GM12878 (cell line): ENCODE measurements around the gene TCP1. TPM values are rescaled to one million over a fixed set of nuclear protein-coding genes. Genes with fewer than 3 reads are reported as not detected.

Source experiments
- ATAC-seq: fragments of 200-7000 bp; cut with Tn5 transposase; 3 replicates; pipeline ENCODE4 v1.9.1; 2020; ENCODE audit warnings: mild to moderate bottlenecking, moderate library complexity
- BruUV-seq: library from RNA; stranded (reverse); fragments of 400-500 nt; replicated peaks from 2 replicates; lab custom pipeline; 2021; lab: Mats Ljungman, UMichigan
- CTCF ChIA-PET: fragments of 300-600 bp; sonication (Branson Sonifier 250); formaldehyde crosslinking; extraction: SDS; loops from one replicate; lab custom pipeline; 2021; ENCODE audit warnings: inconsistent platforms; lab: Yijun Ruan, JAX
- POLR2A ChIA-PET: fragments of 350-600 bp; formaldehyde crosslinking; extraction: SDS; loops from one replicate; lab custom pipeline; 2021; ENCODE audit warnings: inconsistent platforms; lab: Charles Lee
- RAD21 ChIA-PET: fragments of 300-600 bp; sonication (Branson Sonifier 250); formaldehyde crosslinking; loops from one replicate; lab custom pipeline; 2023; ENCODE audit warnings: antibody characterized with exemption; ENCODE audit not compliant: unreplicated experiment; lab: Charles Lee
- SMC1A ChIA-PET: fragments of 300-600 bp; sonication (Branson Sonifier 250); formaldehyde crosslinking; loops from one replicate; lab custom pipeline; 2023; ENCODE audit not compliant: unreplicated experiment, uncharacterized antibody; lab: Charles Lee
- DNase-seq: peaks from one replicate; pipeline ENCODE4 v3.0.0-alpha.2; 2011; ENCODE audit warnings: low read depth, low spot score
- FAIRE-seq: peaks from 3 replicates; lab custom pipeline; 2011; peaks lifted over from hg19 to GRCh38; lab: Jason Lieb, UNC
- H2AFZ ChIP-seq: 2 replicates; pipeline ENCODE4 v1.6.0; 2011; ENCODE audit warnings: low read depth, low read length, control low read depth; ENCODE audit not compliant: control insufficient read depth
- H3K27ac ChIP-seq: 2 replicates; pipeline ENCODE4 v1.5.1; 2011; ENCODE audit warnings: control low read depth; ENCODE audit not compliant: control insufficient read depth, insufficient read depth
- H3K27me3 ChIP-seq, 2 experiments: replicated peaks in 1 of 2; 2 replicates each; pipeline versions ENCODE4 v1.6.0 to v1.6.1; 2011; ENCODE audit warnings: low read length in 1 of 2; ENCODE audit not compliant: control insufficient read depth in 2 of 2, insufficient read depth in 2 of 2
- H3K36me3 ChIP-seq, 2 experiments: 2 replicates each; pipeline ENCODE4 v1.5.1; 2011; ENCODE audit warnings: low read length in 1 of 2; ENCODE audit not compliant: control insufficient read depth in 2 of 2, insufficient read depth in 2 of 2
- H3K4me1 ChIP-seq: 2 replicates; pipeline ENCODE4 v1.6.1; 2011; ENCODE audit warnings: mild to moderate bottlenecking, low read length, moderate library complexity, mixed read lengths; ENCODE audit not compliant: control insufficient read depth, insufficient read depth
- H3K4me2 ChIP-seq: 2 replicates; pipeline ENCODE4 v1.6.0; 2011; ENCODE audit warnings: control low read depth; ENCODE audit not compliant: control insufficient read depth, insufficient read depth
- H3K4me3 ChIP-seq: fragments of 200-600 bp; sonication (generic); 2 replicates; pipeline ENCODE4 v1.5.1; 2016
- H3K79me2 ChIP-seq: 2 replicates; pipeline ENCODE4 v1.6.0; 2011; ENCODE audit warnings: low read length; ENCODE audit not compliant: control insufficient read depth, insufficient read depth
- H3K9ac ChIP-seq: 2 replicates; pipeline ENCODE4 v1.8.0; 2011; ENCODE audit warnings: low read length, control low read depth, mixed read lengths; ENCODE audit not compliant: control insufficient read depth, insufficient read depth
- H3K9me3 ChIP-seq: replicated peaks from 3 replicates; pipeline ENCODE4 v1.5.1; 2011; ENCODE audit warnings: mild to moderate bottlenecking, low read length; ENCODE audit not compliant: control insufficient read depth, insufficient read depth
- H4K20me1 ChIP-seq: 2 replicates; pipeline ENCODE4 v1.6.0; 2011; ENCODE audit not compliant: control insufficient read depth, insufficient read depth
- ATF2 ChIP-seq: IDR thresholded peaks from 2 replicates; pipeline ENCODE4 v1.6.1; 2012; ENCODE audit warnings: low read length, inconsistent platforms
- DPF2 ChIP-seq: fragments of 450-650 bp; IDR thresholded peaks from 2 replicates; pipeline ENCODE4 v1.6.1; 2017; ENCODE audit warnings: mild to moderate bottlenecking
- E2F8 ChIP-seq: fragments of 450-650 bp; IDR thresholded peaks from 2 replicates; pipeline ENCODE4 v1.6.1; 2018; ENCODE audit warnings: mild to moderate bottlenecking, low read depth, moderate library complexity; ENCODE audit not compliant: partially characterized antibody
- GABPA ChIP-seq: IDR thresholded peaks from 2 replicates; pipeline ENCODE4 v1.6.1; 2014; ENCODE audit warnings: antibody characterized with exemption, low read depth, mild to moderate bottlenecking, inconsistent platforms
- MXI1 ChIP-seq: fragments of 150-350 bp; IDR thresholded peaks from 2 replicates; pipeline ENCODE4 v1.6.1; 2011; ENCODE audit warnings: low read depth, mild to moderate bottlenecking, inconsistent platforms, low read length, improper control_type of control experiment
- NFXL1 ChIP-seq: fragments of 450-650 bp; IDR thresholded peaks from 2 replicates; pipeline ENCODE4 v1.6.1; 2017; ENCODE audit warnings: antibody characterized with exemption, mild to moderate bottlenecking, borderline replicate concordance
- NRF1 ChIP-seq: conservative IDR thresholded peaks from 2 replicates; pipeline ENCODE4 v1.6.1; 2011; ENCODE audit warnings: mild to moderate bottlenecking, low read depth, low read length, improper control_type of control experiment
- PML ChIP-seq: IDR thresholded peaks from 2 replicates; pipeline ENCODE4 v1.6.1; 2012; ENCODE audit warnings: low read length, inconsistent platforms
- RCOR1 ChIP-seq: conservative IDR thresholded peaks from 2 replicates; pipeline ENCODE4 v1.6.1; 2012; ENCODE audit warnings: low read depth, low read length, improper control_type of control experiment
- SMAD5 ChIP-seq: IDR thresholded peaks from 2 replicates; pipeline ENCODE4 v1.6.1; 2016; ENCODE audit warnings: antibody characterized with exemption, low read depth
- SRF ChIP-seq, 2 experiments: IDR thresholded peaks; 2 replicates each; pipeline ENCODE4 v1.6.1; 2011; ENCODE audit warnings: low read depth in 2 of 2, low read length in 2 of 2, mild to moderate bottlenecking in 1 of 2, moderate library complexity in 1 of 2
- TCF12 ChIP-seq: IDR thresholded peaks from 2 replicates; pipeline ENCODE4 v1.6.1; 2011; ENCODE audit warnings: low read depth, mild to moderate bottlenecking, low read length
- ZNF207 ChIP-seq: fragments of 450-650 bp; IDR thresholded peaks from 2 replicates; pipeline ENCODE4 v1.6.1; 2014; ENCODE audit warnings: antibody characterized with exemption, mild to moderate bottlenecking, borderline replicate concordance
- ZNF274 ChIP-seq: IDR thresholded peaks from one replicate; pipeline ENCODE4 v1.8.0; 2011; ENCODE audit not compliant: insufficient read length, insufficient read depth
- WGBS: methylation state at CpG from one replicate; pipeline ENCODE4 v1.1.6; 2016; ENCODE audit warnings: low lambda C conversion rate; ENCODE audit not compliant: insufficient replicate concordance, insufficient coverage; ENCODE audit errors: missing lambda C conversion rate; 5-methylcytosine and 5-hydroxymethylcytosine counted together
- in situ Hi-C: fragments of 300-500 bp; cut with MboI; formaldehyde crosslinking; loops from 9 replicates; pipeline ENCODE4 v1.14.3; 2018; ENCODE audit warnings: mixed read lengths
- intact Hi-C: fragments of 100-400 bp; cut with micrococcal nuclease; formaldehyde crosslinking; loops from one replicate; pipeline ENCODE4 v1.14.2; 2022; ENCODE audit not compliant: unreplicated experiment
- polyA plus RNA-seq, 11 experiments: library from polyadenylated mRNA; depleted of rRNA in 4 of 11; unstranded in 6 of 11; stranded (reverse) in 5 of 11; fragments of >200 nt; fragmentation: Nextera tagmentation in 4 of 11; fragmentation: Illumina TruSeq in 1 of 11; extraction: Ambion mirVana in 4 of 11; extraction: Trizol in 1 of 11; gene quantifications; 1 replicate in 1 of 11; 2 replicates in 10 of 11; pipeline versions ENCODE4 v1.2.1 to v1.2.3, GENCODE V29; 2011 to 2016; ENCODE audit warnings: inconsistent platforms in 2 of 11, missing spikeins in 2 of 11, low read depth in 1 of 11
- total RNA-seq, 4 experiments: library from RNA; depleted of rRNA in 3 of 4; stranded (reverse); fragments of >200 nt in 3 of 4; fragmentation: Illumina TruSeq in 1 of 4; extraction: Trizol in 1 of 4; gene quantifications; 2 replicates each; pipeline versions ENCODE4 v1.2.1 to v1.2.3, GENCODE V29; 2013 to 2021
- TF ChIP-seq, protein P1 (sequence below): fragments of 450-650 bp; IDR thresholded peaks from 2 replicates; pipeline ENCODE4 v1.6.1; 2017; ENCODE audit warnings: mild to moderate bottlenecking
- TF ChIP-seq, protein P2 (sequence below): fragments of 450-650 bp; IDR thresholded peaks from 2 replicates; pipeline ENCODE4 v1.6.1; 2017; ENCODE audit warnings: antibody characterized with exemption, mild to moderate bottlenecking, moderate library complexity

TCP1 gene
- total and polyA plus RNA-seq, 10 of the 15 experiments (the other 5 are each of a cell fraction or from before 2014, with no cell fraction given) = 133 to 457 (median 306) TPM

DNA sequence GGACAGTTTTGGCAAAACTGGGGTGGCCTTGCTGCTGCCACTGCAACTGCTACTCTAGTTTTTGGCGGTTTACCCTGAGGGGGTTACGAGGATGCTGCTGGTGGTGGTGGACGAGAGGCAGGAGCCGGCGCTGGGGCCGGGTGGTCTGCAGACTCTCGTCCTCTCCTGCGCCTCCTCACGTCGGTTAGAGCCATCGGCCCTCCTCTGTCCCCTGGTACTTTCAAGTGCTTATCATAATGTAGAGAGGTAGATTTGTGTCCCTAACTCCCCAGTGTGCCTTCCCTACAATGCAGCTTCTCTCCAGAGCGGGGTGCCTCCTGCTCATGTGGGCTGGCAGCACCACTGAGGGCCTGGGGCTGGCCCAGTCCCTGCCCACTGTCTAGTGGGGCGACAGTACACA, 36.6 kb upstream of the TCP1 start:
- CTCF ChIA-PET = interaction anchor here (1.2 kb wide), 1 partner anchor 38 kb away, joined by 3 read pairs; no protein-coding TSS in a partner anchor
- Histone ChIP-seq H3K9ac (no peak overlapping the region), H2AFZ (no peak overlapping the region), H3K36me3 (no peaks in the 10 kb centered on the region), H3K79me2 (no peaks in the 10 kb centered on the region), H4K20me1 (no peaks in the 10 kb centered on the region), H3K4me1 (0 out of 2 replicates have a peak, but pooled peaks cover 9% of the 10 kb centered on the region), H3K9me3 (no peaks in the 10 kb centered on the region), H3K27ac (no peak overlapping the region), H3K4me3 (no peak overlapping the region), H3K27me3 (no peaks in the 10 kb centered on the region; a peak in 1 of 4 replicates), H3K4me2 (no peak overlapping the region)
- SMC1A ChIA-PET = no interaction called here
- POLR2A ChIA-PET = interaction anchor here (1.1 kb wide), 1 partner anchor 36 kb away, joined by 4 read pairs; no protein-coding TSS in a partner anchor
- no peak for ATAC-seq
- intact Hi-C loops (no loop called here), in situ Hi-C loops (no loop called here)
- no peak for FAIRE-seq
- no TSS peak for BruUV-seq
- RAD21 ChIA-PET = no interaction called here
- DNase-seq = no peak
- WGBS = 79% methylated on average over 13 of the region's 13 CpGs
- TF ChIP-seq, protein P1, sequence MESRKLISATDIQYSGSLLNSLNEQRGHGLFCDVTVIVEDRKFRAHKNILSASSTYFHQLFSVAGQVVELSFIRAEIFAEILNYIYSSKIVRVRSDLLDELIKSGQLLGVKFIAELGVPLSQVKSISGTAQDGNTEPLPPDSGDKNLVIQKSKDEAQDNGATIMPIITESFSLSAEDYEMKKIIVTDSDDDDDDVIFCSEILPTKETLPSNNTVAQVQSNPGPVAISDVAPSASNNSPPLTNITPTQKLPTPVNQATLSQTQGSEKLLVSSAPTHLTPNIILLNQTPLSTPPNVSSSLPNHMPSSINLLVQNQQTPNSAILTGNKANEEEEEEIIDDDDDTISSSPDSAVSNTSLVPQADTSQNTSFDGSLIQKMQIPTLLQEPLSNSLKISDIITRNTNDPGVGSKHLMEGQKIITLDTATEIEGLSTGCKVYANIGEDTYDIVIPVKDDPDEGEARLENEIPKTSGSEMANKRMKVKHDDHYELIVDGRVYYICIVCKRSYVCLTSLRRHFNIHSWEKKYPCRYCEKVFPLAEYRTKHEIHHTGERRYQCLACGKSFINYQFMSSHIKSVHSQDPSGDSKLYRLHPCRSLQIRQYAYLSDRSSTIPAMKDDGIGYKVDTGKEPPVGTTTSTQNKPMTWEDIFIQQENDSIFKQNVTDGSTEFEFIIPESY = no peak
- TF ChIP-seq ZNF207 (no peak), E2F8 (no peak), RCOR1 (no peak), GABPA (no peak), MXI1 (no peak), SRF (IDR thresholded peaks at IDR 0.05; ENCODE audit: low read depth in 2 of 2, low read length in 2 of 2) (no peak), ATF2 (no peak), ZNF274 (no peak), NFXL1 (no peak), PML (no peak), NRF1 (no peak), SMAD5 (no peak), DPF2 (no peak), TCF12 (no peak)
- TF ChIP-seq, protein P2, sequence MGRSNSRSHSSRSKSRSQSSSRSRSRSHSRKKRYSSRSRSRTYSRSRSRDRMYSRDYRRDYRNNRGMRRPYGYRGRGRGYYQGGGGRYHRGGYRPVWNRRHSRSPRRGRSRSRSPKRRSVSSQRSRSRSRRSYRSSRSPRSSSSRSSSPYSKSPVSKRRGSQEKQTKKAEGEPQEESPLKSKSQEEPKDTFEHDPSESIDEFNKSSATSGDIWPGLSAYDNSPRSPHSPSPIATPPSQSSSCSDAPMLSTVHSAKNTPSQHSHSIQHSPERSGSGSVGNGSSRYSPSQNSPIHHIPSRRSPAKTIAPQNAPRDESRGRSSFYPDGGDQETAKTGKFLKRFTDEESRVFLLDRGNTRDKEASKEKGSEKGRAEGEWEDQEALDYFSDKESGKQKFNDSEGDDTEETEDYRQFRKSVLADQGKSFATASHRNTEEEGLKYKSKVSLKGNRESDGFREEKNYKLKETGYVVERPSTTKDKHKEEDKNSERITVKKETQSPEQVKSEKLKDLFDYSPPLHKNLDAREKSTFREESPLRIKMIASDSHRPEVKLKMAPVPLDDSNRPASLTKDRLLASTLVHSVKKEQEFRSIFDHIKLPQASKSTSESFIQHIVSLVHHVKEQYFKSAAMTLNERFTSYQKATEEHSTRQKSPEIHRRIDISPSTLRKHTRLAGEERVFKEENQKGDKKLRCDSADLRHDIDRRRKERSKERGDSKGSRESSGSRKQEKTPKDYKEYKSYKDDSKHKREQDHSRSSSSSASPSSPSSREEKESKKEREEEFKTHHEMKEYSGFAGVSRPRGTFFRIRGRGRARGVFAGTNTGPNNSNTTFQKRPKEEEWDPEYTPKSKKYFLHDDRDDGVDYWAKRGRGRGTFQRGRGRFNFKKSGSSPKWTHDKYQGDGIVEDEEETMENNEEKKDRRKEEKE = no peak
